ENCODE data around the gene ZNHIT2.

The ZNHIT2 gene

GRCh38 chr11:65083134-65083833 is 34.2 kb downstream of the ZNHIT2 start:
- peaks cover 0 to 35% (median 12%) of the 10 kb centered on the region in 11 experiments; a peak in 13 of 22 replicates for H4K20me1 ChIP-seq
- H3K9ac ChIP-seq = peak overlapping the region; percentile 85 to 95 (median 90)
- no peaks in the 10 kb centered on the region for H3K27me3 ChIP-seq
- H3K4me3 ChIP-seq = peak overlapping the region; percentile 75 to 90 (median 86)
- no peak for TF ChIP-seq Cebpa-rat (IDR thresholded peaks at IDR 0.05)
- peaks cover 50 to 66% (median 62%) of the 10 kb centered on the region in 10 experiments for H3K4me1 ChIP-seq
- H3K27ac ChIP-seq = peak overlapping the region; percentile 79 to 91 (median 86); a peak in 21 of 22 replicates
- H3K9me3 ChIP-seq (replicated peaks in 1 of 11) = no peaks in the 10 kb centered on the region
- H3K36me3 ChIP-seq = peaks cover 29 to 81% (median 64%) of the 10 kb centered on the region in 11 experiments
- peak overlapping the region; percentile 85 to 97 (median 94) for H3K4me2 ChIP-seq

DNA sequence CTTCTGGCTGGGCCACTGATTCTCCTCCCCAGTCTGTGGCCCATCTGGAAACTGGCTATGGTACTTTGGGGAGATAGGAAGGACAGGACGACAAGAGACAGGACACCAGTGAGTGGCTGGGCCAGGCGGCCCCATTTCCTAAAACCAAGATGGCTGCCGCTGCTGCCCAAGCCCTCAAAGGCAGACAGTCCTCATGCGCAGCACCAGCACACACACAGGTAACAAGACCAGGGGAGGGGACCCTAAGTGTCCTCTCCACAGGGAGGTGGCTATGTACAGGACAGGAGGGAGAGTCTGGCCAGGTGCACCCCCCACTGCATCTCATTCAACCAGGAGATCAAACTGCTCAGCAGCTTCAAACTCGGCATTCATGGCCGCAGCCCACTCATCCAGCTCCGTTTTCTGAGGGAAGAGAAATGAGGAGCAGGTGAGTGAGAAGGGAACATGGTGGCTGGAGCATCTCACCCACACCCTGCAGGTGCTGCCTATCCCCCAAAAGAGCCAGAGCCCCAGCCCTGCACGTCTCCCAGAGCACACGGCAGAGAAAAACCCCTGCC is 38.6 kb downstream of the ZNHIT2 start:
- peak overlapping the region; percentile 8 to 61 (median 51); a peak in 18 of 22 replicates for H3K4me2 ChIP-seq

GRCh38 chr11:65078151-65078550 is 39.4 kb downstream of the ZNHIT2 start:
- no peak for TF ChIP-seq Cebpa-rat (IDR thresholded peaks at IDR 0.05)
- H3K9ac ChIP-seq = peak overlapping the region in 8 of 11 experiments; percentile 18 to 63 (median 39); a peak in 11 of 22 replicates
- peak overlapping the region; percentile 8 to 61 (median 51); a peak in 18 of 22 replicates for H3K4me2 ChIP-seq
- H3K4me3 ChIP-seq = no peak overlapping the region; a peak in 1 of 20 replicates
- peaks cover 0 to 75% (median 59%) of the 10 kb centered on the region in 11 experiments; a peak in 18 of 22 replicates for H3K36me3 ChIP-seq
- H4K20me1 ChIP-seq = peaks cover 0 to 55% (median 30%) of the 10 kb centered on the region in 11 experiments; a peak in 14 of 22 replicates
- no peaks in the 10 kb centered on the region for H3K27me3 ChIP-seq
- no peaks in the 10 kb centered on the region for H3K9me3 ChIP-seq (replicated peaks in 1 of 11)
- H3K4me1 ChIP-seq = peaks cover 42 to 57% (median 51%) of the 10 kb centered on the region in 10 experiments
- peak overlapping the region in 9 of 11 experiments; percentile 25 to 61 (median 47); a peak in 12 of 22 replicates for H3K27ac ChIP-seq

More for the DNA sequence above, 38.6 kb downstream of the ZNHIT2 start:
- peaks cover 0 to 55% (median 30%) of the 10 kb centered on the region in 11 experiments; a peak in 14 of 22 replicates for H4K20me1 ChIP-seq
- H3K36me3 ChIP-seq = peaks cover 0 to 75% (median 59%) of the 10 kb centered on the region in 11 experiments; a peak in 18 of 22 replicates
- peak overlapping the region in 10 of 11 experiments; percentile 14 to 61 (median 40); a peak in 12 of 22 replicates for H3K27ac ChIP-seq
- peak overlapping the region in 1 of 10 experiments; percentile 10; a peak in 1 of 20 replicates for H3K4me3 ChIP-seq
- no peak for TF ChIP-seq Cebpa-rat (IDR thresholded peaks at IDR 0.05)
- H3K27me3 ChIP-seq = no peaks in the 10 kb centered on the region
- H3K4me1 ChIP-seq = peaks cover 47 to 61% (median 55%) of the 10 kb centered on the region in 10 experiments
- H3K9me3 ChIP-seq (replicated peaks in 1 of 11) = no peaks in the 10 kb centered on the region
- peak overlapping the region in 8 of 11 experiments; percentile 18 to 63 (median 39); a peak in 15 of 22 replicates for H3K9ac ChIP-seq

- H3K36me3 ChIP-seq = peaks cover 0 to 73% (median 59%) of the 10 kb centered on the region in 11 experiments; a peak in 18 of 22 replicates
- H3K9ac ChIP-seq = no peak overlapping the region; a peak in 1 of 22 replicates
- H3K4me1 ChIP-seq = peaks cover 35 to 50% (median 44%) of the 10 kb centered on the region in 10 experiments
- no peak overlapping the region; a peak in 1 of 22 replicates for H3K27ac ChIP-seq
- no peak overlapping the region for H3K4me3 ChIP-seq
- H3K27me3 ChIP-seq = no peaks in the 10 kb centered on the region
- no peaks in the 10 kb centered on the region for H3K9me3 ChIP-seq (replicated peaks in 1 of 11)
- H4K20me1 ChIP-seq = peaks cover 0 to 55% (median 30%) of the 10 kb centered on the region in 11 experiments; a peak in 14 of 22 replicates
- peak overlapping the region in 4 of 11 experiments; percentile 18 to 54 (median 48); a peak in 2 of 22 replicates for H3K4me2 ChIP-seq
- no peak for TF ChIP-seq Cebpa-rat (IDR thresholded peaks at IDR 0.05)
These were observed 40.0 kb downstream of the ZNHIT2 start for GRCh38 chr11:65077451-65077850.

- Histone ChIP-seq H3K9me3 (replicated peaks in 1 of 11) (no peaks in the 10 kb centered on the region), H4K20me1 (peaks cover 0 to 21% (median 7%) of the 10 kb centered on the region in 11 experiments; a peak in 12 of 22 replicates), H3K27me3 (no peaks in the 10 kb centered on the region; a peak in 1 of 22 replicates), H3K27ac (no peak overlapping the region), H3K4me3 (no peak overlapping the region), H3K9ac (no peak overlapping the region), H3K36me3 (peaks cover 0 to 26% (median 20%) of the 10 kb centered on the region in 11 experiments; a peak in 17 of 22 replicates), H3K4me1 (peaks cover 0 to 13% (median 6%) of the 10 kb centered on the region in 10 experiments; a peak in 10 of 20 replicates), H3K4me2 (no peak overlapping the region; a peak in 2 of 22 replicates)
- TF ChIP-seq Cebpa-rat (IDR thresholded peaks at IDR 0.05) = no peak
These were observed 44.9 kb downstream of the ZNHIT2 start for GRCh38 chr11:65072631-65072966.

GRCh38 chr11:65071907-65072630 is 45.4 kb downstream of the ZNHIT2 start:
- H4K20me1 ChIP-seq = peaks cover 0 to 16% (median 2%) of the 10 kb centered on the region in 11 experiments; a peak in 7 of 22 replicates
- H3K4me2 ChIP-seq = peak overlapping the region in 1 of 11 experiments; percentile 19; a peak in 2 of 22 replicates
- no peak overlapping the region for H3K9ac ChIP-seq
- H3K27ac ChIP-seq = no peak overlapping the region
- H3K4me1 ChIP-seq = peaks cover 0 to 11% (median 4%) of the 10 kb centered on the region in 10 experiments; a peak in 9 of 20 replicates
- no peak overlapping the region for H3K4me3 ChIP-seq
- no peaks in the 10 kb centered on the region; a peak in 1 of 22 replicates for H3K27me3 ChIP-seq
- TF ChIP-seq Cebpa-rat (IDR thresholded peaks at IDR 0.05) = no peak
- no peaks in the 10 kb centered on the region for H3K9me3 ChIP-seq (replicated peaks in 1 of 11)
- H3K36me3 ChIP-seq = peaks cover 0 to 20% (median 15%) of the 10 kb centered on the region in 11 experiments; a peak in 17 of 22 replicates

DNA sequence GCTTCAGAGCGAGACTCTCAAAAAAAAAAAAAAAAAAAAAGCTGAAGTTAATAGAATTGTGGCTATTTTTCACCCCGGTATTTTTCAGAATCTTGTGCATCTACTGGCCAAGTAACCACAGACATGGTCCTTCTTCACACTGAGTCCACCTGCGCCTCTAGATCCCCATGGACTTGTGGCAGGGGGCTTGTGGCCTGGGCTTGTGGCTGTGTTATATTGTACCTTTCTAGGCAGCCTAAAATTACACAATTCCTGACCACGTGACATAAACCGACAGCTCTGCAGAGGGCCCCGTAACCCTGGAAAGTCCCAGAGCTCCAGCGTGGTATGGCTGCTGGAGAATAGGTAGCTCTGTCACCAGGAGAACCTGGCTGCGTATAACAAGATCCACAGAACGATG is 48.3 kb downstream of the ZNHIT2 start:
- H3K4me1 ChIP-seq = peaks cover 0 to 19% (median 6%) of the 10 kb centered on the region in 10 experiments; a peak in 13 of 20 replicates
- no peak overlapping the region for H3K9ac ChIP-seq
- no peaks in the 10 kb centered on the region for H3K36me3 ChIP-seq
- H3K4me2 ChIP-seq = no peak overlapping the region
- H3K27me3 ChIP-seq = no peaks in the 10 kb centered on the region; a peak in 1 of 22 replicates
- H3K4me3 ChIP-seq = no peak overlapping the region
- H3K9me3 ChIP-seq (replicated peaks in 1 of 11) = no peaks in the 10 kb centered on the region
- no peak for TF ChIP-seq Cebpa-rat (IDR thresholded peaks at IDR 0.05)
- no peaks in the 10 kb centered on the region for H4K20me1 ChIP-seq
- H3K27ac ChIP-seq = no peak overlapping the region

- H3K9ac ChIP-seq = peak overlapping the region in 4 of 11 experiments; percentile 30 to 60 (median 39); a peak in 7 of 22 replicates
- no peak for TF ChIP-seq Cebpa-rat (IDR thresholded peaks at IDR 0.05)
- H3K27me3 ChIP-seq = no peaks in the 10 kb centered on the region; a peak in 1 of 22 replicates
- peaks cover 0 to 24% (median 9%) of the 10 kb centered on the region in 10 experiments; a peak in 15 of 20 replicates for H3K4me1 ChIP-seq
- H3K4me3 ChIP-seq = no peak overlapping the region; a peak in 1 of 20 replicates
- peak overlapping the region in 2 of 11 experiments; percentile 34 to 42; a peak in 3 of 22 replicates for H3K27ac ChIP-seq
- peak overlapping the region in 2 of 11 experiments; percentile 36 to 68; a peak in 8 of 22 replicates for H3K4me2 ChIP-seq
- H3K9me3 ChIP-seq (replicated peaks in 1 of 11) = no peaks in the 10 kb centered on the region
- H4K20me1 ChIP-seq = no peaks in the 10 kb centered on the region
- H3K36me3 ChIP-seq = no peaks in the 10 kb centered on the region
These were observed 50.1 kb downstream of the ZNHIT2 start for GRCh38 chr11:65067446-65067845.

Measured in BLaER1 treated with 17β-estradiol and CSF1 and Interleukin-3, amounts not matched to agents 10 nM and 100 nM (cell line).